ENCODE measurements around the gene CEL. TPM values are rescaled to one million over a fixed set of nuclear protein-coding genes. Genes with fewer than 3 reads are reported as not detected.

The CEL gene
- total RNA-seq, 6 donors from 2014 or later: 0.15 to 9.4 (median 1.1) TPM; not detected in 1

DNA sequence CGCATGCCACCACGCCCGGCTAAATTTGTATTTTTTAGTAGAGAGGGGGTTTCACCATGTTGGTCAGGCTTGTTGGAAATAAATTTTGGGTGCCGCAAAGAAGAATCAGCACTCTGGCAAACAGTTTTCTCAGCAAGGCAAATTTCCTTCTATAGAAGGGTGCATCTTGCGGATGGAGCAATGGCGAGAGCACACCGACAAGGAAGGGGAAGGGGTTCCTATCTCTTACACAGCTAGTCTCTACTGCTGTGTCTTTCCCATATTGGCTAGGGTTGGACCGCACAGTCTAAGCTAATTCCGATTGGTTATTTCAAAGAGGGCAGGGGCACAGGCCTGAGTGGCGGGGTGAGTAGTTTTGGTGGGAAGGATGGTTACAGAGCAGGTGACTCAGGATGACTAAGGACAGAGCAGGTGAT is 30.3 kb upstream of the CEL start:
- no peak for ATAC-seq (ENCODE audit: low FRiP score in 2 of 2)
- TF ChIP-seq EP300 (IDR thresholded peaks at IDR 0.05) (no peak), POLR2AphosphoS5 (IDR thresholded peaks at IDR 0.05) (no peak), POLR2A (IDR thresholded peaks at IDR 0.05) (no peak)
- TF ChIP-seq, protein P1, sequence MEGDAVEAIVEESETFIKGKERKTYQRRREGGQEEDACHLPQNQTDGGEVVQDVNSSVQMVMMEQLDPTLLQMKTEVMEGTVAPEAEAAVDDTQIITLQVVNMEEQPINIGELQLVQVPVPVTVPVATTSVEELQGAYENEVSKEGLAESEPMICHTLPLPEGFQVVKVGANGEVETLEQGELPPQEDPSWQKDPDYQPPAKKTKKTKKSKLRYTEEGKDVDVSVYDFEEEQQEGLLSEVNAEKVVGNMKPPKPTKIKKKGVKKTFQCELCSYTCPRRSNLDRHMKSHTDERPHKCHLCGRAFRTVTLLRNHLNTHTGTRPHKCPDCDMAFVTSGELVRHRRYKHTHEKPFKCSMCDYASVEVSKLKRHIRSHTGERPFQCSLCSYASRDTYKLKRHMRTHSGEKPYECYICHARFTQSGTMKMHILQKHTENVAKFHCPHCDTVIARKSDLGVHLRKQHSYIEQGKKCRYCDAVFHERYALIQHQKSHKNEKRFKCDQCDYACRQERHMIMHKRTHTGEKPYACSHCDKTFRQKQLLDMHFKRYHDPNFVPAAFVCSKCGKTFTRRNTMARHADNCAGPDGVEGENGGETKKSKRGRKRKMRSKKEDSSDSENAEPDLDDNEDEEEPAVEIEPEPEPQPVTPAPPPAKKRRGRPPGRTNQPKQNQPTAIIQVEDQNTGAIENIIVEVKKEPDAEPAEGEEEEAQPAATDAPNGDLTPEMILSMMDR (IDR thresholded peaks at IDR 0.05): no peak
- peak overlapping the region; percentile 73 to 92 (median 86) for H3K4me3 ChIP-seq
- 67 to 70% methylated on average over 10 of the region's 10 CpGs for WGBS, 2 donors
- H3K27me3 ChIP-seq: no peaks in the 10 kb centered on the region
- H3K27ac ChIP-seq: peak overlapping the region in 2 of 4 donors; percentile 91 to 94
- no peaks in the 10 kb centered on the region for H3K9me3 ChIP-seq
- H3K36me3 ChIP-seq: no peaks in the 10 kb centered on the region
- DNase-seq: no peak
- H3K4me1 ChIP-seq: peaks cover 22 to 46% (median 31%) of the 10 kb centered on the region in 4 donors

DNA sequence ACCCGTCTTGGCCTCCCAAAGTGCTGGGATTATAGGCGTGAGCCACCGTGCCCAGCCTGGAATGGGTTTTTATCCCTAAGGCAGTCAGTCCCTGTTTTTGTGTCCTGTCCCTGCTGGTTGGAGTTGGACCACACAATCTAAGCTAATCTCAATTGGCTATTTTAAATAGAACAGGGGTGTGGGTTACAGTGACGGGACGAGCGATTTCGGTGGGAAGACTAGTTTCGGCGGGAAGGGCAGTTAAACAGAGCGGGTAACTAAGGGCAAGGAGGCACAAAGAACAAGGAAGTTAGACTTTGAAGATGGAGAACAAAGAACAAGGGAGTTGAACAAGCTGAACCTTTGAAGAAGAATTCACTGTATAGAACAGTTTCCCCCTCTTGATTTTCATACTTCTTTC is 29.6 kb upstream of the CEL start:
- Histone ChIP-seq H3K36me3 (no peaks in the 10 kb centered on the region), H3K4me1 (peaks cover 22 to 46% (median 31%) of the 10 kb centered on the region in 4 donors), H3K4me3 (peak overlapping the region in 2 of 4 donors; percentile 73 to 89), H3K9me3 (no peaks in the 10 kb centered on the region), H3K27ac (no peak overlapping the region), H3K27me3 (no peaks in the 10 kb centered on the region)
- WGBS, 2 donors: 94 to 96% methylated on average over 10 of the region's 10 CpGs
- ATAC-seq (ENCODE audit: low FRiP score in 2 of 2): no peak
- TF ChIP-seq, protein P1 (IDR thresholded peaks at IDR 0.05): no peak
- no peak for DNase-seq

- TF ChIP-seq POLR2A (IDR thresholded peaks at IDR 0.05): no peak
- TF ChIP-seq POLR2AphosphoS5 (IDR thresholded peaks at IDR 0.05): no peak
- TF ChIP-seq, protein P1 (IDR thresholded peaks at IDR 0.05): no peak
- no peak for TF ChIP-seq EP300 (IDR thresholded peaks at IDR 0.05)
- ATAC-seq (ENCODE audit: low FRiP score in 2 of 2): no peak
- Histone ChIP-seq H3K9me3 (no peaks in the 10 kb centered on the region), H3K4me1 (peaks cover 12 to 33% (median 20%) of the 10 kb centered on the region in 4 donors), H3K36me3 (peaks cover 0 to 2% (median 0%) of the 10 kb centered on the region in 4 donors), H3K27ac (no peak overlapping the region), H3K4me3 (no peak overlapping the region), H3K27me3 (no peaks in the 10 kb centered on the region)
- 55 to 78% methylated on average over 6 of the region's 6 CpGs for WGBS, 2 donors
- no peak for DNase-seq
Measured at GRCh38 chr9:133035669-133036068, 26.1 kb upstream of the CEL start.

- H3K4me3 ChIP-seq: no peak overlapping the region
- no peak for DNase-seq
- no peak for ATAC-seq (ENCODE audit: low FRiP score in 2 of 2)
- no peak overlapping the region for H3K27ac ChIP-seq
- TF ChIP-seq, protein P1 (IDR thresholded peaks at IDR 0.05): no peak
- TF ChIP-seq POLR2AphosphoS5 (IDR thresholded peaks at IDR 0.05) (no peak), EP300 (IDR thresholded peaks at IDR 0.05) (no peak), POLR2A (IDR thresholded peaks at IDR 0.05) (no peak)
- H3K36me3 ChIP-seq: peaks cover 7 to 15% (median 12%) of the 10 kb centered on the region in 4 donors
- H3K27me3 ChIP-seq: no peaks in the 10 kb centered on the region
- H3K9me3 ChIP-seq: no peaks in the 10 kb centered on the region
- peaks cover 0 to 16% (median 2%) of the 10 kb centered on the region in 4 donors for H3K4me1 ChIP-seq
- WGBS, 2 donors: 90 to 91% methylated on average over 22 to 25 of the region's 25 CpGs
Measured at GRCh38 chr9:133037775-133038515, 23.8 kb upstream of the CEL start.
